Stimulated activated CD8-positive, alpha-beta memory T cell treated with anti-CD3 and anti-CD28 coated beads, Interleukin-4, amount 100 ng/mL, for 48 hours (primary cell): ENCODE results near the gene BICC1.

Experiments
- DNase-seq: peaks from one replicate; pipeline ENCODE4 v3.0.0-alpha.2; 2020

Gene BICC1, protein sequence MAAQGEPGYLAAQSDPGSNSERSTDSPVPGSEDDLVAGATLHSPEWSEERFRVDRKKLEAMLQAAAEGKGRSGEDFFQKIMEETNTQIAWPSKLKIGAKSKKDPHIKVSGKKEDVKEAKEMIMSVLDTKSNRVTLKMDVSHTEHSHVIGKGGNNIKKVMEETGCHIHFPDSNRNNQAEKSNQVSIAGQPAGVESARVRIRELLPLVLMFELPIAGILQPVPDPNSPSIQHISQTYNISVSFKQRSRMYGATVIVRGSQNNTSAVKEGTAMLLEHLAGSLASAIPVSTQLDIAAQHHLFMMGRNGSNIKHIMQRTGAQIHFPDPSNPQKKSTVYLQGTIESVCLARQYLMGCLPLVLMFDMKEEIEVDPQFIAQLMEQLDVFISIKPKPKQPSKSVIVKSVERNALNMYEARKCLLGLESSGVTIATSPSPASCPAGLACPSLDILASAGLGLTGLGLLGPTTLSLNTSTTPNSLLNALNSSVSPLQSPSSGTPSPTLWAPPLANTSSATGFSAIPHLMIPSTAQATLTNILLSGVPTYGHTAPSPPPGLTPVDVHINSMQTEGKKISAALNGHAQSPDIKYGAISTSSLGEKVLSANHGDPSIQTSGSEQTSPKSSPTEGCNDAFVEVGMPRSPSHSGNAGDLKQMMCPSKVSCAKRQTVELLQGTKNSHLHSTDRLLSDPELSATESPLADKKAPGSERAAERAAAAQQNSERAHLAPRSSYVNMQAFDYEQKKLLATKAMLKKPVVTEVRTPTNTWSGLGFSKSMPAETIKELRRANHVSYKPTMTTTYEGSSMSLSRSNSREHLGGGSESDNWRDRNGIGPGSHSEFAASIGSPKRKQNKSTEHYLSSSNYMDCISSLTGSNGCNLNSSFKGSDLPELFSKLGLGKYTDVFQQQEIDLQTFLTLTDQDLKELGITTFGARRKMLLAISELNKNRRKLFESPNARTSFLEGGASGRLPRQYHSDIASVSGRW

DNA sequence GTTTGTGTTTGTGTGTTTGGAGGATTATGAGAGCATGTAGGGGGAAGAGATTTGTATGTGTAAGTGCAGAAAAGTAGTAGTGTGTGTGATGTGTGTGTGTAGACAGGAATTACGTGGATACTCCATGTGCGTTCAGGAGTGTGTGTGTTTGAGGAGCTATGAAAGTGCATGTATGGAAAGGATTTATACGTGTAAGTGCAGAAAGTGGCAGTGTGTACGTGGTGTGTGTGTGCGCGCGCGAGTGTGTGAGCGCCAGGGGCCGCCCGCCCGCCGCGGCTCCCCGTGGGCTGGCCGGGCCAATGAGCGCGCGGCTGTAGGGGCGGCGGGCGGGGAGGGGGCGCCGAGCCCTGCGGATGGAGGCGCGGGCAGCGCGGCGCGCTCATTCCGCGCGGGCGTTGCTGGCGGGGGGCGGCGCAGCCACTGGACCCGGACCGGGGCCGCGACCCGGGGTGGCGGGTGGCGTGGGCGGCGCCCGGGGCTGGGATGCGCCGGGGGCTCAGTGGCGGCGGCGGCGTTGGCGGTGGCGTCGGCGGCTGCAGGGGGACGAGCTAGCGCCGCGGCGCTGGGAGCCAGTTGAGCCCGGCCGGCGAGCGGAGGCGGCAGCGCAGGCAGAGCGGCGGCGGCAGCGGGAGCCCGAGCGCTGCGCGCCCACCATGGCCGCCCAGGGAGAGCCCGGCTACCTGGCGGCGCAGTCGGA is at the start of gene BICC1:
BICC1 (plus strand) TSS at position 382 of the 697 bp plus-strand sequence; CDS start at position 654, 272 bp downstream.
- DNase-seq: peak; percentile 30

DNA sequence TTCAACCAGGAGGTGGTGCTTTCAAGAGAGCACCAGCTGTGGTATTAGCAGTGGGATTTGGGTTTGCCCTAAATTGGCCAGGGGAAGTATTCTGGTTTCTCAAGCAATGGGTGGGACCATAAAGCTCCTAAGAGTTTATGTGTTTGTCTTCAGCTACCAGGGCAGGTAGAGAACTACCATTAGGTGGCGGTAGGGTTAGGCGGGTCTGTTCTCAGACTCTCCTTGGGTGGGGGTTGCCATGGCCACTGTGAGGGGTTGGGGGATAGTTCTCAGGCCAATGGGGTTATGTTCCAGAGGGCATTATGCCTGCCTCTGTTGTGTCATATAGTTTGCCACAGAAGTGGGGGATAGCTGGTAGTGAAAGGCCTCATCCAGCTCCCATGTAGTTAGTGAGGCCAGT is 47.7 kb upstream of the BICC1 start:
- no peak for DNase-seq

DNA sequence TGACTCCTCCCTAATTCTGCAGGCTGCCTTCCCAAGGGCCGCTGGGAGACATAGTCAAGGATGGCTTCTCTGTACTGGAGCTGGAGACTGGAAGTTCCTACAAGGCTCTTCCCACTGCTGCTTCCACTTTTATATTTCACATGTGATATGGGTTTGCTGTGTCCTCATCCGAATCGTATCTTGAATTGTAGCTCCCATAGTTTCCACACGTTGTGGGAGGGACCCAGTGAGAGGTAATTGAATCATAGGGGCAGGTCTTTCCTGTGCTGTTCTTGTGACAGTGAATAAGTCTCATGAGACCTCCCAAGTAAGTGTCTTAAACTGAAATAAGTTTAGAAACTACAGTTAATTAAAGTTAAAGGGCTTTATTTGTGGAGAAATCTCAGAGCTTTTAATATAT is 47.0 kb upstream of the BICC1 start:
- no peak for DNase-seq

DNA sequence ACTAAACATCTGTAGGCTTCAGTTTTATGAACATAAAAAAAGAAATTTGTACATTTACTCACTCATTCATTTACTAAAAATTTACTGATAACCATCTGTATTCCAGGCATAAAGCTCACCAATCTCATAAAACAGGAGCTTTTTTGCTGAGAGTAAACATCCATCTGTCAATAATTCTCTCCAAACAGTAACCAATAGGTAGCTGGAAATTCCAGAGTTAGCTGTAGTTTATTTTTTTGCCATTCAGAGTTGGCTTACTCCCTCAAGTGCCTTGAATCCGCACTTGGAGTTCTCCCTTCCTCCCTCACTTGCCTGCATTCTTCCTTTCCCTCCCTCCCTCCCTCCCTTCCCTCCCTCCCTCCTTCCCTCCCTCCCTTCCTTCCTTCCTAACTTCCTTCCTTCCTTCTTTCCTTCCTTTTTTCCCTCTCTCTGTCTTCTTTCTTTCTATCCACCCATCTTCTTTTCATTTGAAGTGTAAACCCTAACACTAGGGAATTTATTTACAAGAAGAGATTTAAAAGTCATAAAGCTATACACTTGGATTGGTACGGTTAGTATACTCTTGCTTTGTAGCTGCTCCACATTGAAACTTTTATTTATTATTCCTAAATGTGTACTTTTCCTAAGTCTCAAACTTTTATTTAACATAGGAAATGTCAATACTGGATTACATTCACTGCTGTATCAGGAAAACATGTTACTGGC is 44.6 kb upstream of the BICC1 start:
- no peak for DNase-seq

DNA sequence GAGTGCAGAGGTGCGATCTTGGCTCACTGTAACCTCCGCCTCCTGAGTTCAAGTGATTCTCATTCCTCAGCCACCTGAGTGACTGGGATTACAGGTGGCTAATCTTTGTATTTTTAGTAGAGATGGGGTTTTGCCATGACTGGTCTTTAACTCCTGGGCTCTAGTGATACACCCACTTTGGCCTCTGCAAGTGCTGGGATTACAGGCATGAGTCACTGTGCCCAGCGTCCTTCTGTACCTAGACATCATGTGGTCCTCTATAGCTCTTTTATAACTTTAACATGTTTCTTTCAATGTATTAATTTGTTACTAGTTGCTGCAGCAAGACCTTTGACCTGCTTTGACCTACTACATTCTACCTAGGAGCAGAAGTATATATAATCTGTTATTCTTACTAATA is 38.7 kb upstream of the BICC1 start:
- no peak for DNase-seq

DNA sequence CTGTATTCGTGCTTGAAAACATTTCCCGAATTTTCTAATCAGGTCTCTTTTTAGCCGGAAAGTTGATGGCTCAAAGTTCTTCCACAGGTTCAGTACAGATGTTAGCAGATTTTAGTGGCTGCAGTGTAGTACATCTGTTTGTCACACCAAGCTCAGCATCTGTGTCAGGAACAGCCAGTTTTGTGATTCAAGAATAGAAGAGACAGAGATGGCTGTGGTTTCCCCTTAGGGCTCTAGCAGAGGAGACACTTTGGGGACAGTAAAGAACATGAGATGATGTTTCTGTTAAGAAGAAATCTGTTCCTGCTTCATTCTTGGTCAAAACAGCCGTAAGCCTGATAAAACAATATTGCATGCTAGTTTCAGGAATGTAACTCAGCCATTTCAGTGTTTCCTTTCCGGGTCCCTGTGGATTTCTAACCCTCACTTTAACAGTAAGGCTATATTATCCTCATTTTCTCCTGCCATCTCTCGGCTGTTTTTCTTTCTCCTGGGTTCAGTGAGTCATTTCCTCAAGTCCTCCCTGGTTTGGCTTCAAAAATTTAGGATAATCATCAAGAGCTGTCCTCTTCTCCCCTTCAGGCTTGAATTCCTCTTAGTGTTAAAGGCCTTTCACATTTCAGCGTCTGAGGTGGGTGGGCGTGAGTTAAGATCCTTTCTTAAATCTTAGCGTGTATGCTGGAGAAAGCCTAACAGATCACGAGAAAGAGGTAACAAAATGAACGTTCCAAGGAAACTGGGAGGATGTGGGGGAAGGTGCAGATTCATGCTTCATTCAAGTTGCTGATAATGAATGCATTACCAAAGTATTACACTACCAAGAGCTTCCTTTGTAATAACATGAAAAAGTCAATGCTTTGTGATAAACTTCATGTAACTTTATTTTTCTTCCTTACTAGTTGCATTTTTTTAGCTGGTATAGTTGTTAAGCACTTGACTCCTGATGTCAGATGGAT is 37.1 kb upstream of the BICC1 start:
- no peak for DNase-seq

DNA sequence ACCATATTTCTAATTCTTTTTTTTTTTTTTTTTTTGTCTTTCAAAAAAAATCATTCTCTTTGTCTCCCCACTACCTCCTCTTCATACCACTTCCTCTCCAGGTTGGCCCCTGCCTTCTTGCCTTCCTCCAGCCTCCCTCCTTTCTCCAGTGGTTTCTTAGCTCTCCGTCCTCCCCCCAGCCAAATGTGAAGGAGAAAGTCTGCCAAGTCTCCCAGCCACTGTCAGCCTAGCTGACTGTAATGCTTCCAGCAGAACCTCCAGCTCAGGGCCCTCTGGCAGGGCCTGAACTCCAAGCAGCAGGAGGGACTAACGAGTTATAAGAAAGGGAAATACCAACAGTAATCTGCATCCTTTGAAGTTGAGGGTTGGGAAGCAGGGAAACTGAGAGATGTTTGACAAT is 35.5 kb upstream of the BICC1 start:
- no peak for DNase-seq

DNA sequence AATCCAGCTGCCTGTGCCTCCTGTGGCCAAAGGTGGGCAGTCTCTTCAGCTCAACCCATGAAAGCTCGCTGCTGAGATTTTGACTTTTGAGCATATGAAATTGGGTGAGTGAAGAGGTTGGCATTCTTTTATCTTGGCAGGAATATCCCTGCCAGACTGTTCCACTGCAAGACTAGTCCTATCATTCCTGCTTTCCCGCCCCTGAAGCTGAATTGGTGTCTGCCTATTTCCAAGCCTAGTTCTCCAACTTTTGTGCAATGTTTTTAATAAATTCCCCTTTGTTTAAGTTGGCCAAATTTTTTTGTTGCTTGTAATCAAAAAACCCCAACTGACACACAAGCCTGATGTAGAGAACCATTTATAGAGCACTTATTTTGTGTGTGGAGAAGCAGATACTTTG is 34.8 kb upstream of the BICC1 start:
- DNase-seq: no peak

DNA sequence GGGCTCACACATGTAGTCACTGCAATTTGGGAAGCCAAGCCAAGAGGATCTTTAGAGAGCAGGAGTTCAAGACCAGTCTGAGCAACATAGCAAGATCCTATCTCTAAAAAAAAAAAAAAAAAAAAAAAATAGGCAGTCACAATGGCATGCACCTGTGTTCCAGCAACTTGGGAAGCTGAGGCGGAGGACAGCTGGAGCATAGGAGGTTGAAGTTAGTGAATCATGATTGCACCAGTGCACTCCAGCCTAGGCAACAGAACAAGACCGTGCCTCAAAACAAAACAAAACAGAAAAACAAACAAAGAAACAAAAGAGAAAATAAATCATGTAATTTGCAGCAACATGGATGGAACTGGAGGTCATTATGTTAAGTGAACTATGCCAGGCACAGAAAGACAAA is 33.6 kb upstream of the BICC1 start:
- no peak for DNase-seq

DNA sequence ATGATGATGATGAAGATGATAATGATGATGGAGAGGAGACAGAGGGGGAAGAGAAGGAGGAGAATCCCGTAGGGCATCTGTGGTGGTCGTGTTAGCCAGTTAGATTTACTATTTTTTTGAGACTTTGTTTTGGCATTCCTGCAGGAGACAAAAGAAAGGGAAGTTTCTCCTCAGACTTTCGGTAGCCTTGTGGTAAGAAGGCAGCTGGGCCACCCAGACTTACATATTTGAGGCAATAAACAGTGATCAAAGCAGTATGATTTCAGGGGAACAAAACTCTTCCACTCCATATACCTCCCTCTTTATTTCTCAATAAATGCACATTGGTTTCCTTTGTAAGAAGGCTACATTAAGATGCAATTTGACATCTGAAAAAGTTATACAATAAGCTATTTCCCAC is 32.4 kb upstream of the BICC1 start:
- no peak for DNase-seq

DNA sequence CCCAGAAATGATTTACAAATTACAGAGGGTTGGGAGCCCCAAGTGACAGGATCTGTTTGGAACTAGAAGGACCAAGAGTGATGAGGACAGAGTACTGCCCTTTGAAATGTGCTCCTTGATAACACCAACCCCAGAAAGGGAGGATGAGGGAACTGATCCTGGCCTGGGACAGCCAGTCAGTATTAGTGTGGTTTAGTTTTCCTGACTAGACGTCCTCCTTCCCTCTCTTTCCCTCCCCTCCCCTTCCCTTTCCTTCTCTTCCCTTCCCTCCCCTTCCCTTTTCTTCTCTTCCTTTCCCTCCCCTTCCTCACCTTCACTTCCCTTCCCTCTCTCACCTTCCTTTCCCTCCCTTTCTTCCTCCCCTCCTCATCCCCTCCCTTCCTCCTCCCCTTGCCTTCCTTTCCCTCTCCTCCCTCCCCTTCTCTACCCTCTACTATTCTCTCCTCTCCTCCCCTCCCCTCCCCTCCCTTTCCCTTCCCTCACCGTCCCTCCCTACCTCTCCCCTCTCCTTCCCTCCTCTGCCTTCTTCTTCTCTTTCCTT is 31.0 kb upstream of the BICC1 start:
- no peak for DNase-seq

DNA sequence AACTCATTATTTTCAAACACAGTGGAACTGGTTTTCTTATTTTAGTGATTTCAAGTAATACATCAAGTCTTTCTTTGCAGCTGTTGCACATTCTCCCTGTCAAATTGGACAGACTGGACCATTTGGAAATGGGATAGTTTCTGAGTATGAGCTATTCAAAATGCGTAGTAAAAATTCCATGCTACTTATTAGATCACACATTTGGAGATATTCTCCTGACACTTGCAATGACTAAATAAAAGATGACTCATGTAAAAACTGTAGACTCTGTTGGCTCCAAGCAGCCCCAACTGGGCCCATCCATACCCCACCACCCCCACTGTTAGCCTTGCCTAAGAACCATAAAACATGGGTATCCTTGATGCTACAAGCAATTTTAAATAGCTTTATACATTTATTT is 25.9 kb upstream of the BICC1 start:
- no peak for DNase-seq

DNA sequence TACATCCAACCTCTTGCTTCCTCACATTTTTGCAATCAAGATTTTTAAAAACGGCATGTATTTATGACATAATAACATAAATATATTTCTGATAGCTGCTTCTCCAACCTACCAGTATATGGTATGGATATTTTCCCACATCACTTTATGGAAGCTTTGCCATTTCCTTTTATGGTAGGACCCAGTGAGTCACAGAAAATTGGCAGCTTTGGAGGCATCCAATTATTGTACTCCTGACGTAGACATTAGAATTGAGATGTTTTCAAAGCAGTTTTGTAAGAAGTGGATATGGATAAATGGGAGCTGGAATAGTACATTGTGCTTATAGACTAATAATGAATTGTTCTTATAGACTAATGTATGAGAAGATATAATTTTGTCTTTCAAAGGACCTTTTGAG is 23.8 kb upstream of the BICC1 start:
- no peak for DNase-seq

DNA sequence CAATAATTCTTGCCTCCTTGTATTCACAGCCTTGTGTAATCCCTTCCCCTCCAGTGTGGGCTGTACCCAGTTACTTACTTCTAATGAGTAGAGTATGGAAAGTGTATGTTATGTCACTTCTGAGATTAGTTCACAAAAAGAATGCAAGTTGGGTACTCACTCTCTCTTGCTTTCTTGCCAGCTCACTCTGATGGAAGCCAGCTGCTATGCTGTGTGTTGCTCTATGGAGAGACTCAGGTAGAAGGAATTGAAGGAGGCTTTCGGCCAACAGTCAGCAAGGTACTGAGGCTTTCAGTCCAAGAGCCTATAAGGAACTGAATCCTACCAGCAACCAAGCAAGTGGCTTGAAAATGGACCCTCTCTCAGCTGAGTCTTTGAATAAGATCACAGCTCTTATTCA is 9.7 kb upstream of the BICC1 start:
- no peak for DNase-seq

DNA sequence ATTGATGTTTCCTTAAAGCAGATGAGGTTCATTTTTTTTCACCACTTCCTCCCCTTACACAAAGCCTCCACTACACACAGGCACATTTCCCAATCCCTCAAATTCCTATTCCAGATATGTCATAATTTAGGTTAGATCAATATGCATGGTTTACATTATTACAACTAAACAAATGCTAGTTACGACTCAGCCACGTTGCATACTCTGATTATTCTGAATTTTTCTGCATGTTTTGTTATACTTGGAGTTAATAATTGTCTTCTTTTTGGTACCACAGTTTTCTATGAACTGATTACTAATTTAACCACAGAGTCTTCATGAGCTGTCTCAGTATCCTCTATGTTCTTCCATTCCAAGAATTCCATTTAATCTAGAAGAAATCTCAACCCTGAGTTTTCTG is 4.4 kb upstream of the BICC1 start:
- DNase-seq: no peak

DNA sequence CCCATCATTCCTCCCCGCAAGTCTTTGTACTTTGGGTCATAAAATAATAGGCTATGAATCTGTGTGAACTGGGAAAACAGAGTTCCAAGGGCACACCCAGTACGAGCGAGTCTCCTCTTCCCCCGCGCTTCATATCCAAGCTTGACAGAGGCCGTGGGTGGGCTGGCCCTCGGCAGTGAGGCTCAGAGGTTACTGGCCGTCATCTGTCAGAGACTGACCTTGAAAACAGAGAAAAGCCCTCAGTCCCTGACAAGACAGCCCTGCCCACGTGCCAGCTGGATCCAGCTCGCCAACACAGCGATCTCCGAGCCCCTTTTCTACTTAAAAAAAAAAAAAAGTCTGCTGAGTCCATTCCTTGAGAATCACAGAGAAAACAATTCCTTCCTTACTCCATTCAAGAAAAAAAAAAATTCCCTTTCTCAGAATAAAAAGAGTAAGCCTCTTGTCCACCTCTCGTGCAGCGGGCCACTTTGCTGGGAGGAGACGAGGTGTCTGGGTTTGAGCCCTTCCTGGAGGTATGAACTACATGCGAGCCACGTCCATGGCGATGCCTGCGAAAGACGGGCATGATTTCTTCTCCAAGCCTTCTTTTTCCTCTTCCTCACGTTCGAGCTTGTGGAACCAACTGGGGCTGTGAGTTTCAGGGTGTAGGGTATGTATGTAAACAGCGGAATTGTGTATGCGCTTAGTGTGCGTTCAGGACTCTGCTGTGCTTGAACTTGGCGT is 744 bp upstream of the BICC1 start:
- no peak for DNase-seq

DNA sequence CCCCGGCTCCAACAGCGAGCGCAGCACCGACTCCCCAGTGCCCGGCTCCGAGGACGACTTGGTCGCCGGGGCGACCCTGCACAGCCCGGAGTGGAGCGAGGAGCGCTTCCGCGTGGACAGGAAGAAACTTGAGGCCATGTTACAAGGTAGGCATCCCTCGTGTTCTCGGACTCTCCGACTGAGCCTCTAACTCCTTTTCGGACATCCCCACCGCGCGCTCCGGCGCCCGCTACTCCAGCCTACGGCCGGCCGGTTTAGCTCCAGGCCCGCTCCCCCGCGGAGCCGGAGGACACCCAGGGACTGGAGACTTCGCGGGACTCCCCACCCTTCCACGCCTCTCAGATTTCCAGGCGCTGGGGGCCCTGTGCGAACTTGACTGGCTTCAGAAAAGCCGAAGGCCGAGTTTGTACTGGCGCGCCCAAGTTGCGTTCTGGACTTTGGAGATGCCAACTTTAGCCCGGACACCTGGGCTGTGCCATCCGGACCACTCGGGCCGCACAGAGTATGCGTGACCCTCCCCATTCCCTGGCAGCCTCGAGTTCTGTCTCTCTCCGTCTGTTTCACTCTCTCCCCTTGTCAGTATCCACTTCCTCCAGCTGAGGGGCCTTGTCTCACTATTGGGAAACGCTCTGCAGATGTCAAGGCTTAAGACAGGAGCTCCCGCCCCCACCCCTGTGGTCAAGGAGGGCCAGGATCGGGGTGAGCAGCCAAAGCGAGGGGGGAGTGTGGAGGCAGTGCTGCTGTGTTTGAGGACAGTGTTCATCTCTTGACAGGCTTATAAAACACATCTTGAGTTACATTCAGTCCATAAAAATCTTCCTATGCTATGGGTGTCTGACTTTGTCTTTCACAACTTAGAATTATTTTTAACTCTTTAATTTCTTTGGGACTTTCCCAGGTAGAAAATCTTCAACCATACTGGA is 777 bp downstream of the BICC1 start:
- DNase-seq: peak; percentile 30

DNA sequence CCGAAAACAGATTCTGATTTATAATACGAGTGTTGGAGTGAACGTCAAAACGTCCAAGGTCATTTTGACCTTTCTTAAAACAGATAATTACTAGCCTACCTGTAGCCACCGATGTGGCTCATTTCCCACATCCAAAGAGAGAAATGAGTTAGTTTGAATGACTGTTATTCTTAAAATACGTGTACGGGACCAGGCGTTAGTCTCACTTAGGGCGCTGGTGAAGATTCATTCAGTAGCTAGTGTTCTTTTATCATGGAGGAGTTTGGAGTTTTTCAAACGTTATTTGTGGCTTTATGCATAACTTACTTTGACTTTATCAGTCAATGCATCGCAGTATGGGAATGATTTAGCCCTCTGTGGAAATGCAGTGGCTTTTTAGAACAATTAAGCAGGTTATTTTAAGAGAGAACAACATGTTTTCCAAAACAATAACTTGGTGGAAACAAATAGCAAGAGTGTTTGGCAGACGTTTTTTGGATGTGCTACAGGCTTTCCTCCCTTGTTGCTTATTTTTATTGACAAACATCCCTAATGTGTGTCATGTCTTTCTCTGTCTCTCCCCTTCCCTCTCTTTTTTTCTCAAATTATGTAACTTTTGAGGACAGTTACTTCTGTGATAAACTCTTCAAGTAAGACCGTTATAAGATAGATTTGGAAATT is 1.6 kb downstream of the BICC1 start:
- no peak for DNase-seq
